HCT116 (cell line): ENCODE measurements around the gene SPESP1. TPM values are rescaled to one million over a fixed set of nuclear protein-coding genes. Genes with fewer than 3 reads are reported as not detected.

ENCODE experiments used
- ATAC-seq: fragments of 200-7000 bp; cut with Tn5 transposase; 2 replicates; pipeline ENCODE4 v1.9.1; 2020; ENCODE audit warnings: mild to moderate bottlenecking, moderate library complexity
- BruUV-seq: library from RNA; stranded (reverse); fragments of 400-500 nt; replicated peaks from 2 replicates; lab custom pipeline; 2021; lab: Mats Ljungman, UMichigan
- CTCF ChIA-PET: fragments of 300-600 bp; sonication (Branson Sonifier 250); formaldehyde crosslinking; loops from one replicate; lab custom pipeline; 2021; ENCODE audit warnings: antibody characterized with exemption; lab: Charles Lee
- POLR2A ChIA-PET: fragments of 300-600, 350-600 bp; sonication (Branson Sonifier 250); formaldehyde crosslinking; loops from one replicate; lab custom pipeline; 2021; ENCODE audit warnings: antibody characterized with exemption; lab: Charles Lee
- RAD21 ChIA-PET, 2 experiments: fragments of 300-600 bp; sonication (Branson Sonifier 250); formaldehyde crosslinking; loops; one replicate each; lab custom pipeline; 2023; ENCODE audit warnings: low total read pairs in 2 of 2; ENCODE audit not compliant: uncharacterized antibody in 2 of 2, unreplicated experiment in 2 of 2, low non-redundant PET in 1 of 2; lab: Charles Lee
- DNase-seq: peaks from one replicate; pipeline ENCODE4 v3.0.0-alpha.2; 2010; ENCODE audit warnings: low read depth, low spot score
- H2AFZ ChIP-seq: fragments of 200-600 bp; shearing (Covaris generic), sonication (generic); 2 replicates; pipeline ENCODE4 v1.6.1; 2017; ENCODE audit warnings: low read depth, mixed run types, mixed read lengths, antibody characterized with exemption, low read length; ENCODE audit not compliant: poor library complexity, severe bottlenecking
- H3K27ac ChIP-seq: 2 replicates; pipeline ENCODE4 v1.5.1; 2012; ENCODE audit warnings: low read depth, low read length
- H3K27me3 ChIP-seq: fragments of 200-600 bp; sonication (generic); 2 replicates; pipeline ENCODE4 v1.6.1; 2016; ENCODE audit warnings: mixed run types, low read length, mixed read lengths; ENCODE audit not compliant: insufficient read depth
- H3K36me3 ChIP-seq, 2 experiments: fragments of 200-500 bp in 1 of 2; fragments of 200-600 bp in 1 of 2; sonication (Bioruptor generic) in 1 of 2; sonication (generic) in 1 of 2; 2 replicates each; pipeline versions ENCODE4 v1.5.1 to v1.6.1; 2014 to 2016; ENCODE audit warnings: low read length in 2 of 2, inconsistent platforms in 1 of 2, mixed read lengths in 1 of 2, mixed run types in 1 of 2; ENCODE audit not compliant: insufficient read depth in 2 of 2, control insufficient read depth in 1 of 2
- H3K4me1 ChIP-seq, 2 experiments: fragments of 200-600 bp in 1 of 2; sonication (generic) in 1 of 2; 2 replicates each; pipeline versions ENCODE4 v1.5.1 to v1.6.1; 2012 to 2017; ENCODE audit warnings: low read length in 2 of 2, inconsistent platforms in 1 of 2, mild to moderate bottlenecking in 1 of 2, mixed read lengths in 1 of 2, mixed run types in 1 of 2, moderate library complexity in 1 of 2; ENCODE audit not compliant: insufficient read depth in 2 of 2, control insufficient read depth in 1 of 2
- H3K4me2 ChIP-seq: fragments of 200-600 bp; sonication (generic); 2 replicates; pipeline ENCODE4 v1.6.1; 2017; ENCODE audit warnings: mixed run types, low read length, mixed read lengths
- H3K4me3 ChIP-seq, 2 experiments: fragments of 200-600 bp in 1 of 2; sonication (generic) in 1 of 2; replicated peaks in 1 of 2; 2 replicates each; pipeline ENCODE4 v1.5.1; 2011 to 2016; ENCODE audit warnings: low read length in 2 of 2, control low read depth in 1 of 2, low read depth in 1 of 2, mild to moderate bottlenecking in 1 of 2, mixed read lengths in 1 of 2, mixed run types in 1 of 2
- H3K79me2 ChIP-seq: fragments of 200-600 bp; sonication (generic); 2 replicates; pipeline ENCODE4 v1.6.1; 2017; ENCODE audit warnings: mild to moderate bottlenecking, mixed run types, low read length, moderate library complexity, mixed read lengths; ENCODE audit not compliant: insufficient read depth
- H3K9ac ChIP-seq: fragments of 200-600 bp; sonication (generic); 2 replicates; pipeline ENCODE4 v1.6.1; 2016; ENCODE audit warnings: low read length, mixed read lengths
- H3K9me2 ChIP-seq: fragments of 200-600 bp; sonication (generic), shearing (Covaris generic); 2 replicates; pipeline ENCODE4 v1.6.1; 2017; ENCODE audit warnings: mixed run types, mild to moderate bottlenecking, moderate library complexity; ENCODE audit not compliant: insufficient read depth
- H3K9me3 ChIP-seq, 2 experiments: fragments of 200-500 bp in 1 of 2; fragments of 200-600 bp in 1 of 2; sonication (Bioruptor generic) in 1 of 2; sonication (generic) in 1 of 2; 2 replicates each; pipeline ENCODE4 v1.6.1; 2014 to 2017; ENCODE audit warnings: low read length in 2 of 2, mixed read lengths in 2 of 2, inconsistent platforms in 1 of 2, low read depth in 1 of 2, mild to moderate bottlenecking in 1 of 2, mixed run types in 1 of 2, moderate library complexity in 1 of 2; ENCODE audit not compliant: control insufficient read depth in 1 of 2, insufficient read depth in 1 of 2
- H4K20me1 ChIP-seq: fragments of 200-600 bp; sonication (generic), shearing (Covaris generic); 2 replicates; pipeline ENCODE4 v1.6.1; 2017; ENCODE audit warnings: mixed run types, mild to moderate bottlenecking, moderate library complexity; ENCODE audit not compliant: insufficient read depth
- ELF1 ChIP-seq: IDR thresholded peaks from 2 replicates; pipeline ENCODE4 v1.6.1; 2012; ENCODE audit warnings: low read depth, borderline replicate concordance
- EZH2 ChIP-seq: fragments of 200-600 bp; sonication (generic); IDR thresholded peaks from 2 replicates; pipeline ENCODE4 v1.6.1; 2017; ENCODE audit warnings: antibody characterized with exemption, mixed run types
- EZH2phosphoT487 ChIP-seq: fragments of 200-600 bp; IDR thresholded peaks from 2 replicates; pipeline ENCODE4 v1.6.1; 2018; ENCODE audit warnings: antibody characterized with exemption, borderline replicate concordance
- FOSL1 ChIP-seq: IDR thresholded peaks from 2 replicates; pipeline ENCODE4 v1.6.1; 2012; ENCODE audit warnings: low read depth
- JUND ChIP-seq: IDR thresholded peaks from 2 replicates; pipeline ENCODE4 v1.6.1; 2012
- intact Hi-C: fragments of 100-400 bp; cut with micrococcal nuclease; formaldehyde crosslinking; loops from 2 replicates; pipeline ENCODE4 v1.10.0; 2022
- total RNA-seq: library from RNA; stranded (reverse); gene quantifications from one replicate; pipeline ENCODE4 v1.2.1, GENCODE V29; 2021; ENCODE audit not compliant: unreplicated experiment
- TF ChIP-seq, protein P1 (sequence below): IDR thresholded peaks from 2 replicates; pipeline ENCODE4 v1.6.1; 2012; ENCODE audit warnings: low read depth
- TF ChIP-seq, protein P2 (sequence below): IDR thresholded peaks from 2 replicates; pipeline ENCODE4 v1.6.1; 2012

Gene SPESP1
- total RNA-seq, 1 experiment from 2014 or later, result not detected

DNA sequence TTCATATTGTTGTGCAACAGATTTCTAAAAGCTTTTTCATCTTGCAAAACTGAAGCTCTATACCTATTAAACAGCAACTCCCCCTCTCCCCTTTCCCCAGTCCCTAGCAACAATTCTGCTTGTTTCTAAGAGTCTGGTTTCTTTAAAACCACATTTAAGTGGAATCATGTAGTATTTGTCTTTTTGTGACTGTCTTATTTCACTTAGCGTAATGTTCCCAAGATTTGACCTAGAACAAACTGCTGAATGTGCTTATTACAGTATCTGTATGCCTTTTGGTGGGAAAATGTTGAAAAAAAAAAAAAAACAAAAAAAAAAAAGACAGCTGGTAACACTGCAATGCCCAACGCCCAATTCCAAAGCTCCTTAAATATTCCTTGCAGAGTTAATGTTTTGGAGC lies 19.5 kb upstream of the SPESP1 start (continued):
- TF ChIP-seq, protein P1, sequence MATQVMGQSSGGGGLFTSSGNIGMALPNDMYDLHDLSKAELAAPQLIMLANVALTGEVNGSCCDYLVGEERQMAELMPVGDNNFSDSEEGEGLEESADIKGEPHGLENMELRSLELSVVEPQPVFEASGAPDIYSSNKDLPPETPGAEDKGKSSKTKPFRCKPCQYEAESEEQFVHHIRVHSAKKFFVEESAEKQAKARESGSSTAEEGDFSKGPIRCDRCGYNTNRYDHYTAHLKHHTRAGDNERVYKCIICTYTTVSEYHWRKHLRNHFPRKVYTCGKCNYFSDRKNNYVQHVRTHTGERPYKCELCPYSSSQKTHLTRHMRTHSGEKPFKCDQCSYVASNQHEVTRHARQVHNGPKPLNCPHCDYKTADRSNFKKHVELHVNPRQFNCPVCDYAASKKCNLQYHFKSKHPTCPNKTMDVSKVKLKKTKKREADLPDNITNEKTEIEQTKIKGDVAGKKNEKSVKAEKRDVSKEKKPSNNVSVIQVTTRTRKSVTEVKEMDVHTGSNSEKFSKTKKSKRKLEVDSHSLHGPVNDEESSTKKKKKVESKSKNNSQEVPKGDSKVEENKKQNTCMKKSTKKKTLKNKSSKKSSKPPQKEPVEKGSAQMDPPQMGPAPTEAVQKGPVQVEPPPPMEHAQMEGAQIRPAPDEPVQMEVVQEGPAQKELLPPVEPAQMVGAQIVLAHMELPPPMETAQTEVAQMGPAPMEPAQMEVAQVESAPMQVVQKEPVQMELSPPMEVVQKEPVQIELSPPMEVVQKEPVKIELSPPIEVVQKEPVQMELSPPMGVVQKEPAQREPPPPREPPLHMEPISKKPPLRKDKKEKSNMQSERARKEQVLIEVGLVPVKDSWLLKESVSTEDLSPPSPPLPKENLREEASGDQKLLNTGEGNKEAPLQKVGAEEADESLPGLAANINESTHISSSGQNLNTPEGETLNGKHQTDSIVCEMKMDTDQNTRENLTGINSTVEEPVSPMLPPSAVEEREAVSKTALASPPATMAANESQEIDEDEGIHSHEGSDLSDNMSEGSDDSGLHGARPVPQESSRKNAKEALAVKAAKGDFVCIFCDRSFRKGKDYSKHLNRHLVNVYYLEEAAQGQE, result no peak
- TF ChIP-seq, all 23 proteins: peak for 0

DNA sequence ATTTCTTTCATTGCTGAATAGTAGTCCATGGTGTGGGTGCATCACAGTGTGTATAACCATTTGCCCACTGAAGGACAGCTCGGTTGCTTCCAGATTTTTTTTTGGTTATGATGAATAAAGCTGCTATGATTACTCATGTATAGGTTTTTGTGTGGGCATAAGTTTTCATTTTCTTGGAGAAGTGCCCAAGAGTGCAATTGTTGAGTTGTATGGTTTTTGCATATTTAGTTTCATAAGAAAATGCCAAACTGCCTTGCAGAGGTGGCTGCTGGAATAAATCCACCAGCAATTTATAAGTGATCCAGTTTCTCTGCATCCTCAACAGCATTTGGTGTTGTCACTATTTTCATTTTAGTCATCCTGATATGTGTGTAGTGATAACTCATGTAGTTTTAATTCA lies 8.4 kb upstream of the SPESP1 start:
- no peak overlapping the region for H3K4me3 ChIP-seq
- no peak overlapping the region for H3K9ac ChIP-seq
- H3K9me3 ChIP-seq, result no peaks in the 10 kb centered on the region
- no peaks in the 10 kb centered on the region for H3K27me3 ChIP-seq
- no peaks in the 10 kb centered on the region for H3K79me2 ChIP-seq
- DNase-seq (no peak), ATAC-seq (no peak)
- ChIA-PET CTCF (no interaction called here), RAD21 (no interaction called here), POLR2A (no interaction called here)
- H3K36me3 ChIP-seq, result no peaks in the 10 kb centered on the region
- H4K20me1 ChIP-seq, result no peaks in the 10 kb centered on the region
- no peak overlapping the region for H3K27ac ChIP-seq
- H3K4me2 ChIP-seq, result no peak overlapping the region
- no peaks in the 10 kb centered on the region for H3K9me2 ChIP-seq
- peaks cover 3 to 4% of the 10 kb centered on the region in 2 experiments; a peak in 1 of 4 replicates for H3K4me1 ChIP-seq
- no peak overlapping the region for H2AFZ ChIP-seq
- TF ChIP-seq EZH2, result no peak
- no peak for TF ChIP-seq JUND
- TF ChIP-seq, protein P2, sequence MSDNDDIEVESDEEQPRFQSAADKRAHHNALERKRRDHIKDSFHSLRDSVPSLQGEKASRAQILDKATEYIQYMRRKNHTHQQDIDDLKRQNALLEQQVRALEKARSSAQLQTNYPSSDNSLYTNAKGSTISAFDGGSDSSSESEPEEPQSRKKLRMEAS, result no peak
- TF ChIP-seq FOSL1, result no peak
- TF ChIP-seq ELF1, result no peak
- TF ChIP-seq EZH2phosphoT487, result no peak
- TF ChIP-seq, all 23 proteins: peak for 0
- intact Hi-C loops, result no loop called here
- BruUV-seq, result no TSS peak
